B cell (primary cell): ENCODE results near the gene GRID1.

Experiments
- EZH2 ChIP-seq: IDR thresholded peaks from 2 replicates; pipeline ENCODE4 v1.6.1; 2012; ENCODE audit warnings: borderline replicate concordance, low read depth, mild to moderate bottlenecking, moderate library complexity, low read length; ENCODE audit not compliant: insufficient read depth, poor library complexity, severe bottlenecking
- TF ChIP-seq, protein P1 (sequence below): fragments of 200-600 bp; IDR thresholded peaks from one replicate; pipeline ENCODE4 v1.8.0; 2022; ENCODE audit warnings: antibody characterized with exemption, mild to moderate bottlenecking

DNA sequence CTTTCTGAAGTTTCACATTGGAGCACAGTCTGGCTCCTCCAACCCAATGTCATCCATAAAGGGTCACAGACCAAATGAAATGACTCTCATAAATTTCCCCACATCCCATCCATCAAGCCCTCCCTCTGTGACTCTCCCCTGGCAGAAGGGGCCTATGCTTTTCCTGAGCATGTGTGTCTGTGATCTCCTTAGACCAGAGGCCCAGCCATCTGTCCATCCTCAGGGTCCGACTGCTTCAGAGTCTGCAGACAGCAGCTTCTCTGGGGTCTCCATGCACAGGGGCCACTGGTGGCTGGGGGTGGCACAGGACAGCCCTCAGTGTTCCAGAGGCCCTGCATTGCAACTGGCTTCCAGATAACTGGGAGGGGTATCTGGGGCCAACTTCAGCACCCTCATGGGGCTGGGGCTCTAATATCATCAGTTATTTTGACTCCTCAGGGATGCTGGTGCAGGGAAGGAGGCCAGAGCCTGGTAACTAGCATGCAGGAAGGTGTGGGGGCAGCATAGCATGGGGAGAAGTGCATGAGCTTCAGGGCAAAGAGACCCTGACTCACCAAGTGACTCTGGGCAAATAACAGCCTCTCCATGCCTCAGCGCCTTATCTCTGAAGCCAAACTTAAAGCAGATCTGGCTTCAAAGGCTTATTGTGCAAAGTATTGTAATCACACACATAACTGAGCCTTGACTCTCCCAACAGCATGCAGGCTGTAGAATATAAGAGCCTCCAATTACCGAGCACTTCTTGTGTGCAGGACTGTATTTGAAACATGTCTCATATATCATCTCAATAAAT, 266.9 kb downstream of the GRID1 start:
- TF ChIP-seq, protein P1, sequence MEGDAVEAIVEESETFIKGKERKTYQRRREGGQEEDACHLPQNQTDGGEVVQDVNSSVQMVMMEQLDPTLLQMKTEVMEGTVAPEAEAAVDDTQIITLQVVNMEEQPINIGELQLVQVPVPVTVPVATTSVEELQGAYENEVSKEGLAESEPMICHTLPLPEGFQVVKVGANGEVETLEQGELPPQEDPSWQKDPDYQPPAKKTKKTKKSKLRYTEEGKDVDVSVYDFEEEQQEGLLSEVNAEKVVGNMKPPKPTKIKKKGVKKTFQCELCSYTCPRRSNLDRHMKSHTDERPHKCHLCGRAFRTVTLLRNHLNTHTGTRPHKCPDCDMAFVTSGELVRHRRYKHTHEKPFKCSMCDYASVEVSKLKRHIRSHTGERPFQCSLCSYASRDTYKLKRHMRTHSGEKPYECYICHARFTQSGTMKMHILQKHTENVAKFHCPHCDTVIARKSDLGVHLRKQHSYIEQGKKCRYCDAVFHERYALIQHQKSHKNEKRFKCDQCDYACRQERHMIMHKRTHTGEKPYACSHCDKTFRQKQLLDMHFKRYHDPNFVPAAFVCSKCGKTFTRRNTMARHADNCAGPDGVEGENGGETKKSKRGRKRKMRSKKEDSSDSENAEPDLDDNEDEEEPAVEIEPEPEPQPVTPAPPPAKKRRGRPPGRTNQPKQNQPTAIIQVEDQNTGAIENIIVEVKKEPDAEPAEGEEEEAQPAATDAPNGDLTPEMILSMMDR: no peak
- no peak for TF ChIP-seq EZH2
